Measurements from ENCODE around the gene PTCHD4. TPM values are rescaled to one million over a fixed set of nuclear protein-coding genes. Genes with fewer than 3 reads are reported as not detected.

Gene PTCHD4
- total and polyA plus RNA-seq, 5 donors from 2014 or later = not detected

DNA sequence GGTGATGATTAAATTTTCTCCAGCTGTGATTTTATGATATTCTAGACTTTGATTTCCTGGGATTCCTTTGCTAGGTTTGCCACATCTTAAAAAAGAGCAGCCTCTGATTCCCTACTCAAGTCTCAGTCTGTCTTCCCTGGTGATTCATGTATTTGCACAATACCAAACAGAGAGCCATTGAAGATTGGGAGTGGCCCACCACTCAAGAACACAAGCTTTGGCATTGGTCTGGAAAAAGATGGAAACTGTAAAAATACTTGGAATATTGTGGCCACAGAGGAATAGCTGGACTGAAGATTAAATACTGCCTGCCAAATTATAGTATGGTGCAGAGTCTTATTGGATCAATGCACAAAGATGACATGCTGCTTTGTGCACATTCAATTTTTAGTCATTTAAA is 32.9 kb downstream of the PTCHD4 start:
- H3K9me3 ChIP-seq (ENCODE audit: control insufficient read depth in 2 of 2, low read length in 2 of 2) = no peaks in the 10 kb centered on the region
- H3K4me1 ChIP-seq (ENCODE audit: control insufficient read depth, insufficient read depth, low read length, poor library complexity, severe bottlenecking) = no peaks in the 10 kb centered on the region
- H3K27ac ChIP-seq (ENCODE audit: insufficient read depth, low read length, poor library complexity, severe bottlenecking) = no peak overlapping the region
- ATAC-seq (ENCODE audit: low read depth in 2 of 2) = no peak
- no peaks in the 10 kb centered on the region for H3K4me1 Mint-ChIP-seq
- H3K27me3 Mint-ChIP-seq = no peaks in the 10 kb centered on the region
- no peak overlapping the region for H3K4me3 ChIP-seq (ENCODE audit: low read depth, low read length)
- no peaks in the 10 kb centered on the region for H3K27me3 ChIP-seq (ENCODE audit: control insufficient read depth, insufficient read depth, low read length)
- no peaks in the 10 kb centered on the region for H3K36me3 Mint-ChIP-seq
- no peaks in the 10 kb centered on the region for H3K36me3 ChIP-seq (ENCODE audit: control insufficient read depth, insufficient read depth, low read length)
- H3K4me3 Mint-ChIP-seq = no peak overlapping the region
- DNase-seq = no peak
- peaks cover 0 to 7% (median 2%) of the 10 kb centered on the region in 7 donors for H3K9me3 Mint-ChIP-seq
- H3K27ac Mint-ChIP-seq = no peak overlapping the region

DNA sequence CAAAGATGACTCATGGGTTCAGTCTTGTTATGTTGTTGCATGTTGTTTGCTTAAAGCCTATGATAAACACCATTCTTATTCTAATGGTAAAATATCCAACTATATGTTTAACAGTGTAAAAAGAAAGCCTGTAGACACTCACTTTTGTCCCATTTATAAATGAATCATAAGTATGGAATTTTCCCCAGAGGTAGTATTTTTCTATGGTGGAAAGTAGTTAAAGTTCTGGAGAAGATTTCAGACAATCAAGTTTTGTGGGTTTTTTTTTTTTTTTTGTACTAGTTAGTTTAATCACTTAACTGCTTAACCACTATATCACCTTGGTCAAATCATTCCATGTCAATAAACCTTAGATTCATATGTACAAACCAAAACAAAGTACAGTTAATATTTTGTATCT is 35.8 kb downstream of the PTCHD4 start:
- no peaks in the 10 kb centered on the region for H3K36me3 Mint-ChIP-seq
- H3K4me3 Mint-ChIP-seq = no peak overlapping the region
- no peaks in the 10 kb centered on the region for H3K4me1 Mint-ChIP-seq
- ATAC-seq (ENCODE audit: low read depth in 2 of 2) = no peak
- no peak overlapping the region for H3K4me3 ChIP-seq (ENCODE audit: low read depth, low read length)
- no peak overlapping the region for H3K27ac ChIP-seq (ENCODE audit: insufficient read depth, low read length, poor library complexity, severe bottlenecking)
- DNase-seq = no peak
- H3K27me3 Mint-ChIP-seq = no peaks in the 10 kb centered on the region
- H3K27ac Mint-ChIP-seq = no peak overlapping the region
- no peaks in the 10 kb centered on the region for H3K36me3 ChIP-seq (ENCODE audit: control insufficient read depth, insufficient read depth, low read length)
- H3K4me1 ChIP-seq (ENCODE audit: control insufficient read depth, insufficient read depth, low read length, poor library complexity, severe bottlenecking) = no peaks in the 10 kb centered on the region
- no peaks in the 10 kb centered on the region for H3K9me3 ChIP-seq (ENCODE audit: control insufficient read depth in 2 of 2, low read length in 2 of 2)
- H3K9me3 Mint-ChIP-seq = peaks cover 0 to 7% (median 0%) of the 10 kb centered on the region in 7 donors
- H3K27me3 ChIP-seq (ENCODE audit: control insufficient read depth, insufficient read depth, low read length) = no peaks in the 10 kb centered on the region

DNA sequence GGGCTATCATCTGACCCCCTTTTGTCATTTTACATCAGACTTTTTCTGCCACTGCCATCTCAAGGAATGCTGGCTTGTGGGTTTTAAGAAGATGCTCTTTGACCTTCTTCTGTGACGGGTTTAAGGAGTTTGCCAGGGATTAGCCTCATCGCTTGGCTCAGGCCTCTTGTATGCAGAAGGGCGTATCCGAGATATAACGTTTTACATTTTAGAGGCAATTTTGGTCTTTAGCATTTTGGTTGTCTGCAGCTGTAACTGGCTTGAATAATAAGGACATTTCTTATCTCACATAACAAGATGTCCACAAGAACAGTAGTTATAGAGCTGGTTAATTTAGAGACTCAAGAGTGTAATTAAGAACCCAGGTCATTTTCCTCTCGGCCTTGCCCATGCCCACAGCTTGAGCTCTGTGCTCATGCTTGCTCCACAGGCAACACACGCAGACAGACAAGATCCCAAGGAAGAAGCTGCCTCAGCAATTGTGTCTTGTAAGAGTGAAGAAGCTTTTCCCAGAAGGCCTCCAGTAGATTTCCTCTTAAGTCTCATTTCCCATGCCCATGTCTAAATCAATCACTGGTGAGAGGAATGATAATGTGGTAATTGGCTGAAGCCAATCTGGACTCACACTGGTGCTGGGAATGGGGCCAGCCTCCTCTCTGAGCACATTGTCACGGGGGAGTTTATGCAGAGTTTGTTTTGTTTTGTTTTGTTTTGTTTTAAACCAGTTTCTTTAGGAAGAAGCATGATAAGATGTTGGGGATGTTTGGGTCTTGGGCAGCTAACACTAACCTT is 36.8 kb downstream of the PTCHD4 start:
- Histone ChIP-seq H3K4me1 (ENCODE audit: control insufficient read depth, insufficient read depth, low read length, poor library complexity, severe bottlenecking) (no peaks in the 10 kb centered on the region), H3K9me3 (ENCODE audit: control insufficient read depth in 2 of 2, low read length in 2 of 2) (no peaks in the 10 kb centered on the region), H3K27me3 (ENCODE audit: control insufficient read depth, insufficient read depth, low read length) (no peaks in the 10 kb centered on the region), H3K36me3 (ENCODE audit: control insufficient read depth, insufficient read depth, low read length) (no peaks in the 10 kb centered on the region), H3K27ac (ENCODE audit: insufficient read depth, low read length, poor library complexity, severe bottlenecking) (no peak overlapping the region), H3K4me3 (ENCODE audit: low read depth, low read length) (no peak overlapping the region)
- Mint-ChIP-seq H3K4me1 (no peaks in the 10 kb centered on the region), H3K27ac (no peak overlapping the region), H3K27me3 (peaks cover 5% of the 10 kb centered on the region), H3K4me3 (no peak overlapping the region), H3K36me3 (no peaks in the 10 kb centered on the region), H3K9me3 (peaks cover 0 to 7% (median under 1%) of the 10 kb centered on the region in 7 donors)
- DNase-seq (no peak), ATAC-seq (ENCODE audit: low read depth in 2 of 2) (no peak)

DNA sequence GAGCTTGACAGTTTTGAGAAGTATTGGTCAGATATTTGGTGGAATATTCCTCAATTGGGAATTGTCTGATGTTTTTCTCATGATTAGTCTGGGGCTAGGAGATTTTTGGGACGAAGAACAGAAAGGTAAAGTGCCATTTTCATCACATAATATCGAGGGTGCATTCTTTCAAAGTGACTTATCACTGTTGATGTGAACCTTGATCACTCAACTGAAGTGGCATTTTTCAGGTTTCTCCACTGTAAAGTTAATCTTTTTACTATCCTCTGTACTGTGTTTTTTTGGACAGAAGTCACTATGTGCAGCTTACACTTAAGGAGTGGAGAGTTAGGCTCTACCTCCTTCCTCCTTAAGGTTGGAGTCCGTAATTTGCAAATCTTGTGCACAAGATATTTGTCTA is 39.2 kb downstream of the PTCHD4 start:
- no peak for DNase-seq
- H3K4me1 ChIP-seq (ENCODE audit: control insufficient read depth, insufficient read depth, low read length, poor library complexity, severe bottlenecking) = no peaks in the 10 kb centered on the region
- peaks cover 0 to 3% (median 0%) of the 10 kb centered on the region in 7 donors for H3K9me3 Mint-ChIP-seq
- H3K27me3 Mint-ChIP-seq = peaks cover 10% of the 10 kb centered on the region
- H3K27ac ChIP-seq (ENCODE audit: insufficient read depth, low read length, poor library complexity, severe bottlenecking) = no peak overlapping the region
- no peak overlapping the region for H3K4me3 ChIP-seq (ENCODE audit: low read depth, low read length)
- H3K36me3 Mint-ChIP-seq = no peaks in the 10 kb centered on the region
- ATAC-seq (ENCODE audit: low read depth in 2 of 2) = no peak
- H3K27ac Mint-ChIP-seq = no peak overlapping the region
- no peaks in the 10 kb centered on the region for H3K27me3 ChIP-seq (ENCODE audit: control insufficient read depth, insufficient read depth, low read length)
- no peaks in the 10 kb centered on the region for H3K36me3 ChIP-seq (ENCODE audit: control insufficient read depth, insufficient read depth, low read length)
- no peak overlapping the region for H3K4me3 Mint-ChIP-seq
- H3K9me3 ChIP-seq (ENCODE audit: control insufficient read depth in 2 of 2, low read length in 2 of 2) = no peaks in the 10 kb centered on the region
- H3K4me1 Mint-ChIP-seq = no peaks in the 10 kb centered on the region

DNA sequence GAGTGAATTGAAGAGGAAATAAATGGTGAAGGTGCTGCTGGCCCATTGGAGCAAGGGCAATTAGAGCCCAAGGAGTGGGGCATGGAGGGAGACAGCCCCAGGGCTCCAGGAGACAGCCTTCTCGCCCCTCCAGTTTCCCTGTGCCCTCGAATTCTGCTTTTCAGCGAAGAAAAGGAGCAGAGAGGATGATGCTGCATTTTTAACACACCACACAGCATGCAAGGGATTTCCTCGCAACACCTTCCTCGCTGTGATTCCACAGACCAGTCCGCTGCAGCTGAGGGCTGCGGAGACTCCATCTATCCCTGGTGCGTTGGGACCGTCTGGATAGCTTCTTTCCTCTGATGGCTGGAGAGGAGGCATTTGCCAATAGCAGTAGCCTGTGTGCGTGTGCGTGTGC is 41.7 kb downstream of the PTCHD4 start:
- no peaks in the 10 kb centered on the region for H3K4me1 ChIP-seq (ENCODE audit: control insufficient read depth, insufficient read depth, low read length, poor library complexity, severe bottlenecking)
- DNase-seq (no peak), ATAC-seq (ENCODE audit: low read depth in 2 of 2) (no peak)
- no peak overlapping the region for H3K27ac ChIP-seq (ENCODE audit: insufficient read depth, low read length, poor library complexity, severe bottlenecking)
- H3K27me3 Mint-ChIP-seq = peaks cover 10% of the 10 kb centered on the region
- H3K36me3 ChIP-seq (ENCODE audit: control insufficient read depth, insufficient read depth, low read length) = no peaks in the 10 kb centered on the region
- no peaks in the 10 kb centered on the region for H3K9me3 ChIP-seq (ENCODE audit: control insufficient read depth in 2 of 2, low read length in 2 of 2)
- H3K36me3 Mint-ChIP-seq = no peaks in the 10 kb centered on the region
- H3K27ac Mint-ChIP-seq = no peak overlapping the region
- no peak overlapping the region for H3K4me3 ChIP-seq (ENCODE audit: low read depth, low read length)
- no peaks in the 10 kb centered on the region for H3K27me3 ChIP-seq (ENCODE audit: control insufficient read depth, insufficient read depth, low read length)
- H3K4me3 Mint-ChIP-seq = no peak overlapping the region
- H3K9me3 Mint-ChIP-seq = peaks cover 0 to 3% (median 0%) of the 10 kb centered on the region in 7 donors
- H3K4me1 Mint-ChIP-seq = no peaks in the 10 kb centered on the region

DNA sequence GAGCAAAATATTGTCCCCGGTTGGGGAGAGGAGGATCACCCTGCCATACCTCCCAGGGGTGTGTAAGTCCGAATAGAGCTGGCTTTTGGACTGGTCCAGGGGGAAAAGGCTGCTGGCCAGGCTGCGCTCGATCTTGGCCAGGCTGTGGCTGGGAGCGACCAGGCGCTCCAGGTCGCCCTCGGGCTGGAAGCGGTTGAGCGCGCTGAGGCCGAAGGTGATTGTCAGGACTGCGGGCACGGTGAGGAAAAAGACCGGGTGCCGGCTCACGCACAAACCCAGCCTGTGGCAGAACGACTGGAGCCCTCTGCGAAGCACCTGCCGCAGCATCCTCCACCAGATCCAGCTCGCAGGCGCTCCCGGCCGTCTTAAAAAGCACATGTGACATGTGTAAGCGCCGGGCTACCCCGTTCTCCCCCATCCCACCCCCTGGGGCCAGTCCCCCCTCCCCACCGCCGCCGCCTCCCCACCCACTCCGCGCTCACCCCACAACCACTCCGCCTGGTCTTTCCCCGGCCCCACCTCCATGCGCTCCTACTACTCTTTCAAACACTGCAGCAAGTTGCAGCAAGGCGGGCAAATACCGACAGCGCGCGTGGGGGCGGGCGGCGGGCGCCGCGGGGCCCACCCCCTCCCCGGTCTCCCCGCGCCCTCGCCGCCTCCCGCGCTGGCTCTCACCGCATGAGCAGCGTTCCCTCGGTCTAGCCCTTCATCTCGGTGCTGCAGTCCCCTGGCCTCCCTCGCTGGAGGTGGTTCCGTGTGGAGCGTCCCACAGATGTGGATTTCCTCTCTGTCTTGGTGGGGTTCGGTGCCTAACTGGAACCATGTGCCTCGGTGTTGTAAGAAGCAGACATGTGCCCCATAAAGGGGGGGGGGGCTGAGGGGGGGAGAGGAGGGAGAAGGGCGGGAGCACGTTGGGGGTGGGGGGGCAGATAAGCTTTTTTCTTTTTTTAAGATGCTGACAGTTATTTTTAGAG is 42.4 kb downstream of the PTCHD4 start:
- H3K4me3 ChIP-seq (ENCODE audit: low read depth, low read length) = no peak overlapping the region
- Mint-ChIP-seq H3K9me3 (peaks cover 0 to 3% (median 0%) of the 10 kb centered on the region in 7 donors), H3K36me3 (no peaks in the 10 kb centered on the region), H3K27ac (no peak overlapping the region), H3K4me3 (no peak overlapping the region), H3K27me3 (peaks cover 10% of the 10 kb centered on the region), H3K4me1 (no peaks in the 10 kb centered on the region)
- no peaks in the 10 kb centered on the region for H3K36me3 ChIP-seq (ENCODE audit: control insufficient read depth, insufficient read depth, low read length)
- no peaks in the 10 kb centered on the region for H3K27me3 ChIP-seq (ENCODE audit: control insufficient read depth, insufficient read depth, low read length)
- DNase-seq = no peak
- no peak for ATAC-seq (ENCODE audit: low read depth in 2 of 2)
- H3K4me1 ChIP-seq (ENCODE audit: control insufficient read depth, insufficient read depth, low read length, poor library complexity, severe bottlenecking) = no peaks in the 10 kb centered on the region
- H3K27ac ChIP-seq (ENCODE audit: insufficient read depth, low read length, poor library complexity, severe bottlenecking) = no peak overlapping the region
- no peaks in the 10 kb centered on the region for H3K9me3 ChIP-seq (ENCODE audit: control insufficient read depth in 2 of 2, low read length in 2 of 2)

DNA sequence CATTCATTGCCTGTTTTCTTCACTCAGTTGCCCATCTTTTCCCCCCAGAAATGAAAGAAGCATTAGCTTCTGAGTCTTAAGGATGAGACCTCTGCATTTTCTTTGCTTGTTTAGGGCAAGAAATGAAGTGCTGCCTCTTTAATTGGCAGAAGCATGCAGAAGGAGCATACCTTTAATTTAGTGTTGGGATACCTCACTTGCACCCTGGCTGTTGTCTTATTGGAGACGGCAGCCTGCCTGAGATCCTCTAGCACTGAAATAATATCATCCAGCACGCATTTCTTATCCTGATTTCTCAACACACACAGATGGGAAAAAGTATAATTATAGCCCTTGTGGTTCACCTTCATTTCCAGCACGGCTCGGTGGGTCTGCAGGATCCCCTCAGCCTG is 43.1 kb downstream of the PTCHD4 start:
- H3K36me3 Mint-ChIP-seq = no peaks in the 10 kb centered on the region
- H3K27ac ChIP-seq (ENCODE audit: insufficient read depth, low read length, poor library complexity, severe bottlenecking) = no peak overlapping the region
- no peaks in the 10 kb centered on the region for H3K9me3 ChIP-seq (ENCODE audit: control insufficient read depth in 2 of 2, low read length in 2 of 2)
- H3K9me3 Mint-ChIP-seq = peaks cover 0 to 3% (median 0%) of the 10 kb centered on the region in 7 donors
- no peaks in the 10 kb centered on the region for H3K4me1 Mint-ChIP-seq
- H3K4me3 Mint-ChIP-seq = no peak overlapping the region
- no peaks in the 10 kb centered on the region for H3K27me3 ChIP-seq (ENCODE audit: control insufficient read depth, insufficient read depth, low read length)
- no peak for ATAC-seq (ENCODE audit: low read depth in 2 of 2)
- H3K4me1 ChIP-seq (ENCODE audit: control insufficient read depth, insufficient read depth, low read length, poor library complexity, severe bottlenecking) = no peaks in the 10 kb centered on the region
- no peak overlapping the region for H3K27ac Mint-ChIP-seq
- no peaks in the 10 kb centered on the region for H3K36me3 ChIP-seq (ENCODE audit: control insufficient read depth, insufficient read depth, low read length)
- DNase-seq = no peak
- H3K4me3 ChIP-seq (ENCODE audit: low read depth, low read length) = no peak overlapping the region
- peaks cover 10% of the 10 kb centered on the region for H3K27me3 Mint-ChIP-seq
